ENCODE measurements around the gene HOXA4.
A peak's percentile ranks its signal among the peaks of the same experiment; 100 is the strongest.

HOXA4 gene

DNA sequence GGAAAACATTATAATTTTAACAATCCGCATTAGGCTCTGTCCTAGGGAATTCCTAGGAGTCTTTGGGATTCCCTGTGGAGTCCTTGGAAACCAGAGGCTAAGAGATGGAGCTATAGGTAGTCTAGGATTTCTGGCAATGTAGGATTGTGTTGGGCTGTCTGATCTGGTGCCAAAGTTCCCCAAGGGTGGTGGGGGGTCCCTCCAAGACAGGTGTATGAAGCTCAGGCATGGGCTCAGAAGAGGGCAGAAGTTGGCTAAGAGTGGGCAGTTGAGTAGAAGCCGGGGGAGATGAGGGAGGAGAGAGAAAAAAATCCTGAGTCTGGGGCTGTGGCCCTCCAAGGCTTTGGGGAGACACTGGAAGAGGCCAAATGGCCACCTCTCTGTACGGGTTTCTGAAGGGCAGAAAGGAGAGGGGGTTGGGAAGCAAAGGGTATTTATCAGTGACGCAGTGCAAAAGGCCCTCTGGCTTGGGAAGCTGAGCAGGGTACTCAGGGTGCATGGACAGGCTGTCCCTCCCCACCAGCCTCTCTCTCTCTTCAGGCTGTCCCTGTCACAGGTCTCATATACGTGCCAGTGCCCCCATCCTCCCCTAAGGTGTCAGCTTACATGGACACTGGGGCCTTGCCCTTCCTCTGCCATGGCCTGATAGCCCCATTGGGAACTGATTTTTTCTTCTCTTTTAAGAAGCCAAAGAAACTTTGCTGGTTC is 16.1 kb upstream of the HOXA4 start:
- TF ChIP-seq CTCF (conservative IDR thresholded peaks at IDR 0.05; ENCODE audit: low read depth, low read length): no peak
- no peak overlapping the region for H3K4me3 ChIP-seq (ENCODE audit: low read length)
- DNase-seq (ENCODE audit: low read depth): no peak

DNA sequence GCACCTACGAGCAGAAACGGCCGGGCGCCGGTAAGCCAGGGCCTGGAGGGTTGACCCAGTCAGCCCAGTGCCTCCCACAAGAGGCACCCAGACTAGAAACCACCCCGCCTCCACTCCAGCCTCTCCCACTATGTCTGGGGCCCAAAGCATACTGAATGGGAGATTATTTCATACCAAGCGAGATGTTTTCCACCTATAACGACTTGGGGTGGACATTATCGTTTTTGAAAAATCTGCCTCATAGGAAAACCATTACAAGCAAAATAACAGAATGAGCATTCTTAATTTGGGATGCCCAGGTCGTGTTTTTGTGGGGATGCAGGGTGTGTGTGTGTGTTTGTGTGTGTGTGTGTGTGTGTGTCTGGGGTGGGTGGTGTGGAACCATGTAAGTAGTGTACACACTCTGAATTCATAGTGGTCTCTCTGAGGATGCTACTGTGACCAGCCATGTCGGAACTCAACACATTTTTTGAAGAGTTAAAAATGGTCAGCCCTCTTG is 15.4 kb upstream of the HOXA4 start:
- DNase-seq (ENCODE audit: low read depth): no peak
- no peak overlapping the region for H3K4me3 ChIP-seq (ENCODE audit: low read length)
- TF ChIP-seq CTCF (conservative IDR thresholded peaks at IDR 0.05; ENCODE audit: low read depth, low read length): no peak

DNA sequence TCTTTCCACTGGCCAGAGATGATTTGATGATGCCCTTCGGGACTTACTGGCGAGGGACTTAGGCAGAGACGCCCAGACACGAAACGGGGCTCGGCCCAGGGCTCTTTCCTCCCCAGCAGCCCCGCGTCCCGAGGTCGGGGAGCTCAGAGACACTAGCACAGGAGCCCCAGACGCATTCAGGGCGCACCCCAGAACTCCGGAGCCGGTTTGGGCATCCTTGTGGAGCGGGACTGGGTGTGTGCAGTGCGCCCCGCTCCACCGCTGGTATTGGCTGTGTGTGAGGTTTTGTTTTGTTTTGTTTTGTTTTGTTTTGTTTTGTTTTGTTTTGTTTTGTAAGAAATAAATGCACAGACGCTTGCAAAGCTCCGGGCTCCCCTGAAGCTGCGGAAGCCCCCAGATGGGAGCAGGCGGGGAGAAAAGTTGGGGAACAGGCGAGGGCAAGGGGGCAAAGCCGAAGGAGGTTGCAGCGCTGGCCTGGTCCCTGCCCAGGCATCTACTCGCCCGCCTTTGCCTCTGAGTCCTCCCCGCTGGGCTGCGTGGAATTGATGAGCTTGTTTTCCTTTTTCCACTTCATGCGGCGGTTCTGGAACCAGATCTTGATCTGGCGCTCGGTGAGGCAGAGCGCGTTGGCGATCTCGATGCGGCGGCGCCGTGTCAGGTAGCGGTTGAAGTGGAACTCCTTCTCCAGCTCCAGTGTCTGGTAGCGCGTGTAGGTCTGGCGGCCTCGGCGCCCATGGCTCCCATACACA is 14.8 kb upstream of the HOXA4 start:
- no peak for DNase-seq (ENCODE audit: low read depth)
- H3K4me3 ChIP-seq (ENCODE audit: low read length): no peak overlapping the region
- TF ChIP-seq CTCF (conservative IDR thresholded peaks at IDR 0.05; ENCODE audit: low read depth, low read length): no peak

GRCh38 chr7:27144781-27145164 is 14.2 kb upstream of the HOXA4 start:
- no peak overlapping the region for H3K4me3 ChIP-seq (ENCODE audit: low read length)

DNA sequence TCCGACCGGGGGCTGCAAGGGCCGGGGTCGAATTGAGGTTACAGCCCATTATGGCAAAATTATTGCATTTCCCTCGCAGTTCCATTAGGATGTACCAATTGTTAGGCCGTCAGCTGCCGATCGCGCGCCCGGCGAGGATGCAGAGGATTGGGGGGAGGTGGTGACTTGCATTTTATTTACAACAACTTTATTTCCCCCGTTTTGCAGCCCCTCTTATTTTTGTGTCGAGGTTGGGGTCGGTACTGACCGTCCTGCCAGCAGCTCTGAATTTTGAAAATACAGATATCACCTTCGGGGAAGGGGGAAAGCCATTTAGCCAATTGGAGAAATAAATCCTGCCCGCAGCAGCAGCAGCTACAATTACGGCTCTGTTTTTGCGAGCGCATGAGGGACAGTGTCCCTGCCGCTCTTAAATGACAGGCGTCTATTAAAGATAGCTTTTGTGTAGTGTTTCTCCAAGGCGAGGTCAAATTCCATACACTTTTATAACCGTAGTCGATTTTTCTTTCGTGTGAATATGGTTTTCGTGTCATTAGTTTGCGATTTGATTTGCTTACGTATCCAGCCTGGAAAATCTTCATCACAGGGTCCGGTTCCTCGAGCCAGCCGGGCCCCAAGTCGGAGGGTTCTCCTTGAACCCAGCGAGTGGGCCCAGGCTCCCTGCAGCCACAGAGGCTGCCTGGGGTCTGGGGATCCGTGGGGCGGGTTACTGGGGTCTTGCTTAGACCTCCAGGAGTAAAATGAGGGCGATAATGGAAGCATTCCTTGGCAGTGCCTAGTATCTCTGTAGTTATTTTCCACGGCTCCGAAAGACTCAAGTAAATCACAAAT is 13.6 kb upstream of the HOXA4 start:
- peak; percentile 44 for TF ChIP-seq CTCF (conservative IDR thresholded peaks at IDR 0.05; ENCODE audit: low read depth, low read length)
- no peak for DNase-seq (ENCODE audit: low read depth)
- H3K4me3 ChIP-seq (ENCODE audit: low read length): no peak overlapping the region

More at GRCh38 chr7:27144781-27145164, 14.2 kb upstream of the HOXA4 start:
- no peak for TF ChIP-seq CTCF (conservative IDR thresholded peaks at IDR 0.05; ENCODE audit: low read depth, low read length)
- DNase-seq (ENCODE audit: low read depth): no peak

GRCh38 chr7:27143023-27143949 is 12.7 kb upstream of the HOXA4 start, which contains the start of gene HOXA5:
Gene HOXA5 (minus strand): TSS chr7:27143681. CDS start chr7:27143607, 74 bp downstream.
- no peak for DNase-seq (ENCODE audit: low read depth)
- no peak within 1 kb of the TSS for H3K4me3 ChIP-seq (ENCODE audit: low read length)

More at GRCh38 chr7:27143023-27143949, 12.7 kb upstream of the HOXA4 start, which contains the start of gene HOXA5:
- no peak for TF ChIP-seq CTCF (conservative IDR thresholded peaks at IDR 0.05; ENCODE audit: low read depth, low read length)

Measured in retinal pigment epithelial cell (primary cell).